ENCODE results near the gene SDHD. TPM values are rescaled to one million over a fixed set of nuclear protein-coding genes. Genes with fewer than 3 reads are reported as not detected.

SDHD gene
- total and polyA plus RNA-seq, 8 donors = 94.1 to 127 (median 123) TPM

DNA sequence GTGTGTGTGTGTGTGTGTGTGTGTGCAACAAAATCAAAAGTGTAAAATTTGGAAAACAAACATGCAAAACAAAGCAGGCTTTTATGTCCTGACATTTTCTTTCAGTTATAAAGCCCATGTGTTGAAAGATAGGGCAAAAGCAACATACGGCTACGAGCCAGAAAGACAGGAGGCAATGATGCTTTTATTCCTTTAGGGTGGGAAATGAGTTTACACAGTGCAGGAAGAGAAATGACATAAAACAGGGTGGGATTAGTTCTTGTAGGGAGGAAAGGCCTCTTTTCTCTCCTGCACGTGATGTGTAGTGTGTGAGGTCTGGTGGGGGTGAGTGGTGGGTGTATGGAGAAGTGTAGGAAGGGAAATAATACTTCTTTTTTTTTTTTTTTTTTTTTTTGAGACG, 47.8 kb downstream of the SDHD start:
- Histone ChIP-seq H3K36me3 (no peaks in the 10 kb centered on the region), H3K9me3 (no peaks in the 10 kb centered on the region), H3K27ac (no peak overlapping the region), H3K4me1 (peaks cover 0 to 3% of the 10 kb centered on the region in 2 donors), H3K27me3 (no peaks in the 10 kb centered on the region), H3K4me3 (no peak overlapping the region)
- intact Hi-C loops (cut with DNase I) = no loop called here
- DNase-seq (no peak), ATAC-seq (no peak)
- TF ChIP-seq, protein P1, sequence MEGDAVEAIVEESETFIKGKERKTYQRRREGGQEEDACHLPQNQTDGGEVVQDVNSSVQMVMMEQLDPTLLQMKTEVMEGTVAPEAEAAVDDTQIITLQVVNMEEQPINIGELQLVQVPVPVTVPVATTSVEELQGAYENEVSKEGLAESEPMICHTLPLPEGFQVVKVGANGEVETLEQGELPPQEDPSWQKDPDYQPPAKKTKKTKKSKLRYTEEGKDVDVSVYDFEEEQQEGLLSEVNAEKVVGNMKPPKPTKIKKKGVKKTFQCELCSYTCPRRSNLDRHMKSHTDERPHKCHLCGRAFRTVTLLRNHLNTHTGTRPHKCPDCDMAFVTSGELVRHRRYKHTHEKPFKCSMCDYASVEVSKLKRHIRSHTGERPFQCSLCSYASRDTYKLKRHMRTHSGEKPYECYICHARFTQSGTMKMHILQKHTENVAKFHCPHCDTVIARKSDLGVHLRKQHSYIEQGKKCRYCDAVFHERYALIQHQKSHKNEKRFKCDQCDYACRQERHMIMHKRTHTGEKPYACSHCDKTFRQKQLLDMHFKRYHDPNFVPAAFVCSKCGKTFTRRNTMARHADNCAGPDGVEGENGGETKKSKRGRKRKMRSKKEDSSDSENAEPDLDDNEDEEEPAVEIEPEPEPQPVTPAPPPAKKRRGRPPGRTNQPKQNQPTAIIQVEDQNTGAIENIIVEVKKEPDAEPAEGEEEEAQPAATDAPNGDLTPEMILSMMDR (IDR thresholded peaks at IDR 0.05) = no peak

DNA sequence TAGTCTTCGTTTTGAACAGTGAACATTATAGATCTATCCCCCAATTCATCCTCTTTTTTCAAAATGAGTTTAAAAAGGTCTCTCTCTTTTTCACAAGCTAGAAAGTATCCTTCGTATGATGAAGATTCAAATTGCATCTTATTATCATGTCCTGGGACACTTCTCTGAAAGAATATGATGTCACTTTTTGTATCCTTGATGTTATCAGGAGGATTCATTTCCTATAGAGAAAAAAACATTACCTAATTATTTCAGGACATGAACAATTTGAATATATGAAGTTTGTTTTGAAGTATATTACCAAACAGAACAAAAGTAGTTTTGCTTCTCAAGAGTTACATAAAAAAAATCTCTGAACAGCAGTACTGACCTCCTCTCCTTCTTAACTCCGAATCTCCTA, 56.9 kb downstream of the SDHD start:
- DNase-seq (no peak), ATAC-seq (no peak)
- TF ChIP-seq, protein P1 (IDR thresholded peaks at IDR 0.05) = no peak
- Histone ChIP-seq H3K27me3 (no peaks in the 10 kb centered on the region), H3K36me3 (peaks cover 0 to 51% of the 10 kb centered on the region in 2 donors), H3K27ac (no peak overlapping the region), H3K4me1 (no peaks in the 10 kb centered on the region), H3K9me3 (peaks cover 0 to 16% of the 10 kb centered on the region in 2 donors), H3K4me3 (no peak overlapping the region)
- intact Hi-C loops (cut with DNase I) = no loop called here

Other genes starting within 250 kb of the SDHD start
- gene ALG9, start 215.3 kb upstream of the SDHD start, total RNA-seq = 10 to 100 TPM; 27.5 to 31.2 TPM
- gene ALG9, start 215.3 kb upstream of the SDHD start, polyA plus RNA-seq (ENCODE audit: insufficient read length in 6 of 6) = 10 to 100 TPM; 43.4 to 51.0 (median 48.1) TPM
- gene FDXACB1, start 207.7 kb upstream of the SDHD start, total RNA-seq = 1 to 10 TPM; 1.7 to 4.1 TPM
- gene FDXACB1, start 207.7 kb upstream of the SDHD start, polyA plus RNA-seq (ENCODE audit: insufficient read length in 6 of 6) = 1 to 10 TPM; 4.3 to 5.5 (median 4.9) TPM
- 10 to 100 TPM; 20.4 to 20.9 TPM for gene CFAP68, start 207.3 kb upstream of the SDHD start, total RNA-seq
- 10 to 100 TPM; 36.1 to 46.7 (median 38.6) TPM for gene CFAP68, start 207.3 kb upstream of the SDHD start, polyA plus RNA-seq (ENCODE audit: insufficient read length in 6 of 6)
- gene CRYAB, start 175.1 kb upstream of the SDHD start, total RNA-seq = 10 to 100 TPM; 41.5 to 89.2 TPM
- 10 to 100 TPM; 26.7 to 36.0 (median 32.1) TPM for gene CRYAB, start 175.1 kb upstream of the SDHD start, polyA plus RNA-seq (ENCODE audit: insufficient read length in 6 of 6)
- 1 to 10 TPM; 3.7 to 4.6 TPM for gene HSPB2, start 174.1 kb upstream of the SDHD start, total RNA-seq
- 1 to 10 TPM; 3.7 to 7.2 (median 5.1) TPM for gene HSPB2, start 174.1 kb upstream of the SDHD start, polyA plus RNA-seq (ENCODE audit: insufficient read length in 6 of 6)
- 10 to 100 TPM in 1 of 2 donors, 1 to 10 TPM in 1; 6.2 to 15.6 TPM for gene C11orf52, start 168.0 kb upstream of the SDHD start, total RNA-seq
- gene C11orf52, start 168.0 kb upstream of the SDHD start, polyA plus RNA-seq (ENCODE audit: insufficient read length in 6 of 6) = 1 to 10 TPM; 5.7 to 9.5 (median 9.1) TPM
- 10 to 100 TPM; 10.9 to 11.1 TPM for gene DIXDC1, start 149.5 kb upstream of the SDHD start, total RNA-seq
- 10 to 100 TPM; 21.5 to 32.2 (median 25.7) TPM for gene DIXDC1, start 149.5 kb upstream of the SDHD start, polyA plus RNA-seq (ENCODE audit: insufficient read length in 6 of 6)
- gene DLAT, start 61.5 kb upstream of the SDHD start, total RNA-seq = 10 to 100 TPM; 32.5 to 40.1 TPM
- 10 to 100 TPM; 29.8 to 36.1 (median 33.8) TPM for gene DLAT, start 61.5 kb upstream of the SDHD start, polyA plus RNA-seq (ENCODE audit: insufficient read length in 6 of 6)
- 1 to 10 TPM; 2.7 to 4.0 TPM for gene PIH1D2, start 12.9 kb upstream of the SDHD start, total RNA-seq
- 1 to 10 TPM; 5.9 to 9.3 (median 7.8) TPM for gene PIH1D2, start 12.9 kb upstream of the SDHD start, polyA plus RNA-seq (ENCODE audit: insufficient read length in 6 of 6)
- gene NKAPD1, start 12.6 kb upstream of the SDHD start, total RNA-seq = 10 to 100 TPM; 13.3 to 14.7 TPM
- gene NKAPD1, start 12.6 kb upstream of the SDHD start, polyA plus RNA-seq (ENCODE audit: insufficient read length in 6 of 6) = 10 to 100 TPM; 44.0 to 59.5 (median 52.8) TPM
- 10 to 100 TPM; 55.1 to 59.7 TPM for gene TIMM8B, start 117 bp upstream of the SDHD start, total RNA-seq
- gene TIMM8B, start 117 bp upstream of the SDHD start, polyA plus RNA-seq (ENCODE audit: insufficient read length in 6 of 6) = 10 to 100 TPM; 55.7 to 64.5 (median 60.8) TPM
- gene IL18, start 77.2 kb downstream of the SDHD start, total RNA-seq = 10 to 100 TPM; 35.8 to 46.0 TPM
- 1 to 10 TPM; 1.3 to 5.5 (median 1.5) TPM for gene IL18, start 77.2 kb downstream of the SDHD start, polyA plus RNA-seq (ENCODE audit: insufficient read length in 6 of 6)
- gene TEX12, start 80.5 kb downstream of the SDHD start, total RNA-seq = not detected
- gene TEX12, start 80.5 kb downstream of the SDHD start, polyA plus RNA-seq (ENCODE audit: insufficient read length in 6 of 6) = under 1 TPM in 4 of 6 donors, not detected in 2; 0.24 to 0.40 (median 0.38) TPM
- 1 to 10 TPM; 3.3 to 3.9 TPM for gene BCO2, start 88.6 kb downstream of the SDHD start, total RNA-seq
- 10 to 100 TPM in 2 of 6 donors, 1 to 10 TPM in 4; 6.3 to 11.8 (median 9.4) TPM for gene BCO2, start 88.6 kb downstream of the SDHD start, polyA plus RNA-seq (ENCODE audit: insufficient read length in 6 of 6)
- gene PTS, start 139.6 kb downstream of the SDHD start, total RNA-seq = 10 to 100 TPM; 28.2 to 28.4 TPM
- gene PTS, start 139.6 kb downstream of the SDHD start, polyA plus RNA-seq (ENCODE audit: insufficient read length in 6 of 6) = 10 to 100 TPM; 35.5 to 46.0 (median 39.8) TPM
- gene PLET1, start 174.0 kb downstream of the SDHD start, total RNA-seq = not detected
- gene PLET1, start 174.0 kb downstream of the SDHD start, polyA plus RNA-seq (ENCODE audit: insufficient read length in 6 of 6) = under 1 TPM in 2 of 6 donors, not detected in 4; 0.18 TPM

All from left lung (tissue), 10 donors.